Measurements from ENCODE around the gene SYT2.
A peak's percentile ranks its signal among the peaks of the same experiment; 100 is the strongest.
"Not testable (repeated sequence)": the region's sequence is repeated elsewhere in the genome, so short reads cannot be mapped to it uniquely, and the experiment has no call there.

SYT2 gene

GRCh38 chr1:202615501-202616354, 94.5 kb downstream of the SYT2 start:
- Histone ChIP-seq H3K27me3 (no peaks in the 10 kb centered on the region), H3K27ac (peak overlapping the region; percentile 78), H4K20me1 (peaks cover 24% of the 10 kb centered on the region), H3K9me3 (no peaks in the 10 kb centered on the region), H3K36me3 (no peaks in the 10 kb centered on the region), H3K4me3 (peak overlapping the region; percentile 57), H3K4me1 (peaks cover 61% of the 10 kb centered on the region), H3K9ac (peak overlapping the region; percentile 55; the same call in 1 of the 2 replicates), H3K4me2 (peak overlapping the region; percentile 98)
- peak; percentile 57; the same call in 1 of the 2 replicates for TF ChIP-seq Cebpa-rat (IDR thresholded peaks at IDR 0.05)

DNA sequence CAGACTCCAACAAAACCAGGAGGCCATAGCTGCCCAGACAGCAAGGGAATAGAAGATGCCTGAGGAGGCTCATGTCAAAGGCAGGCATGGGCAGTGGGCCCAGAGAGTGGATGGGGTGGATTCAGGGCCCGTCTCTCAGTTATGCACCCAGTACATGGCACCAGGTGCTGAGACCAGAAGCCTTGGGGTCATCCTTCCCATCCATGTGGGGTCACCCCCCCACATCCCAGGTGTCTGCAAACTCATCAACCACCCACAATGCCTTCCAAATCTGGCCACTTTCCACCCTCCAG, 95.1 kb downstream of the SYT2 start:
- Histone ChIP-seq H3K4me1 (peaks cover 61% of the 10 kb centered on the region), H3K9ac (peak overlapping the region; percentile 55; the same call in 1 of the 2 replicates), H4K20me1 (peaks cover 24% of the 10 kb centered on the region), H3K4me2 (peak overlapping the region; percentile 98), H3K27ac (peak overlapping the region; percentile 78)
- not testable (repeated sequence) for H3K9me3 ChIP-seq, H3K27me3 ChIP-seq, H3K4me3 ChIP-seq, H3K36me3 ChIP-seq

DNA sequence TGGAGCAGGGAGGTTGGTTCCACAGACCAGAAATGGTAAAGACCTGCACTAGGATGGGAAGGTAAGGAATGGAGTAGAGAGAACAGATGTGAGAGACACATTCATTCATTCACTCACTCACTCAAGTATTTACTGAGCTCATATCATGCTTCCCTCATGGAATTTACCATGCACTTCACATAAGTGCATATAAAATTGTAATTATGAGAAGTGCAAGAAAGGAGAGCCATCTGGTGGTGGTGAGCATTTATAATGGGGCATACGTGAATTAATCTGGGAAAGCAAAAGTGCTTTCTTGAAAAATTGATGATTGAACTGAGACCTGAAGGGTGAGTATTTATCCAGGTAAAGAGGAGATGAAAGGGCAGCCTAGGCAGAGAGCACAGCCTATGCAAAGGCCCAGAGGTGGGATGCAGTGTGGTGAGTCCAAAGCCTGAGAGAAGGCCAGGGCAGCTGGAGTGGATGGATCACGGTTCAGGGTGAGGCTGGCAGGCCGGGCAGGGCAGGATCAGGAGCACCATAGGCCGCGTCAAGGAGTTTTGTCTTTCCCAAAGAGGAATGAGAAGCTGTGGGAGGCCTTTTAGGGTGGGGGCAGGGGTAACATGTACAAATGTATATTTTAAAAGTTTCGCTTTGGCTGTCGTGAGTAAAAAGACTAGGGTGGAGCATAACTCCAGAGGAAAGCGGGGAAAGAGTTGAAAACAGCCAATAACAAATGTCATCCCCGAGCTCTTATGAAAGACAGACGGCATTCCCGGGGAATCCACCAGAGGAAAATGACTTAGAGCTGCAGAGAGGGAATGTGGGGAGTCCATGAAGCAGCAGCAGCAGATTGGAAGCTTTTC, 95.7 kb downstream of the SYT2 start:
- peaks cover 61% of the 10 kb centered on the region for H3K4me1 ChIP-seq
- H3K27ac ChIP-seq, result peak overlapping the region; percentile 78
- not testable (repeated sequence) for H3K27me3 ChIP-seq, H3K9me3 ChIP-seq, H3K36me3 ChIP-seq, H3K9ac ChIP-seq, H3K4me3 ChIP-seq
- peaks cover 24% of the 10 kb centered on the region for H4K20me1 ChIP-seq
- peak overlapping the region; percentile 98 for H3K4me2 ChIP-seq

- no peaks in the 10 kb centered on the region for H3K9me3 ChIP-seq
- H3K4me1 ChIP-seq, result peaks cover 53% of the 10 kb centered on the region
- no peaks in the 10 kb centered on the region for H3K36me3 ChIP-seq
- no peaks in the 10 kb centered on the region for H3K27me3 ChIP-seq
- H4K20me1 ChIP-seq, result peaks cover 24% of the 10 kb centered on the region
- H3K4me3 ChIP-seq, result no peak overlapping the region
- peak overlapping the region; percentile 98 for H3K4me2 ChIP-seq
- no peak overlapping the region for H3K27ac ChIP-seq
- H3K9ac ChIP-seq, result no peak overlapping the region
- TF ChIP-seq Cebpa-rat (IDR thresholded peaks at IDR 0.05), result no peak
These were observed 96.7 kb downstream of the SYT2 start for GRCh38 chr1:202613571-202613970.

DNA sequence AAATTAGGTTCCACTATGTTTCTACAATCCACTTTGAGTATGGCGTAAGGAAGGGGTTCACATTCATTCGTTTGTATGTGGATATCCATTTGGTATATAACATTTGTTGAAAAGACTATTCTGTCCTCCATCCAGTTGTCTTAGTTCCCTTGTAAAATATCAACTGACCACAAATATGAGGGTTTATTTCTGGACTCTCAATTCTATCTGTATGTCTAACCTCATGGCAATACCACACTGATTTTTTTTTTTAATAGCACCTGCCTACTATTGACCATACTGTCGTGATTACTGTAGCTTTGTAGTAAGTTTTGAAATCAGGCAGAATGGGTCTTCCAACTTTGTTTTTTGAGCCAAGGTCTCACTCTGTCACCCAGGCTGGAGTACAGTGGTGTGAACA, 98.2 kb downstream of the SYT2 start:
- Histone ChIP-seq H4K20me1 (peaks cover 24% of the 10 kb centered on the region), H3K4me1 (peaks cover 50% of the 10 kb centered on the region)
- H3K9ac ChIP-seq, H3K4me3 ChIP-seq, H3K36me3 ChIP-seq, H3K9me3 ChIP-seq, H3K27ac ChIP-seq, H3K27me3 ChIP-seq, H3K4me2 ChIP-seq: not testable (repeated sequence)

DNA sequence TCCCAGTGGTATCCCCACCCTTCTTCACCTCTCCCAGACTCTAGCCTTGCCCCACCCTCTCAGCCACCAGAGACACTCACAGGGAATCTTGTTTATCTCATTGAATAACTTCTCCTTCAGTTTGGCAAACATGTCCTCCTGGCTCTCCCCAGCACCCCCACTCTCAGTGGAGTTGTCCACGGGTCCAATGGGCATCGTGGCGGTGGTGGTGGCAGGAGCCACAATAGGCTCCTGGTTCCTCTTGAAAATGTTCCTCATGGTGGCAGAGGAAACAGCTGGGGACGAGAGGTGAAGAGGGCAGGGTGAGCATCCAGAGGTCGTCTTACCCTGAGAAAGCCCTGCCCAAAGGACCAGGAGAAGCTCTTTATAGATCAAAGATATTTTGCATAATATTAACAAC, 104.7 kb downstream of the SYT2 start:
- no peaks in the 10 kb centered on the region for H3K4me1 ChIP-seq
- no peaks in the 10 kb centered on the region for H3K9me3 ChIP-seq
- TF ChIP-seq Cebpa-rat (IDR thresholded peaks at IDR 0.05), result no peak
- no peaks in the 10 kb centered on the region for H4K20me1 ChIP-seq
- no peaks in the 10 kb centered on the region for H3K36me3 ChIP-seq
- no peak overlapping the region for H3K27ac ChIP-seq
- H3K4me3 ChIP-seq, result no peak overlapping the region
- H3K4me2 ChIP-seq, result no peak overlapping the region
- no peaks in the 10 kb centered on the region for H3K27me3 ChIP-seq
- H3K9ac ChIP-seq, result no peak overlapping the region

DNA sequence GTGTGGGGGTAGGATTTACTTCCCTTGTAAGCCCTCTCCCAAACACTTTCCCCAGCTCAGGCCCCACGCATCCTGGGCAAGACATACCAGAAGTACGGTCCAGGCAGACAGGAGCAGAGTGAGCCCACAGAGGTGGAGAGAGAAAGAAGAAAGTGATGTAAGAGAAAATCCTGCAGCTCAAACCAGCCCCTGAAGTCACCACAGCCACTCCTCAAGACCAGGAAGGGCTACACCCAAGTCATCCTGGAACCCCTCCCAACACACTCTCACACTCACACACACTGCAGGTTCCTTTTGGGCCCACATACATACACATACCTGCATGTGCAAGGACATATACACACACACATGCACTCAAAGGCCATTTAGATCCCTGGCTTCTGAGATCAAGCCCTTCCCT, 106.8 kb downstream of the SYT2 start:
- no peaks in the 10 kb centered on the region for H3K36me3 ChIP-seq
- no peak overlapping the region for H3K9ac ChIP-seq
- no peaks in the 10 kb centered on the region for H4K20me1 ChIP-seq
- no peak for TF ChIP-seq Cebpa-rat (IDR thresholded peaks at IDR 0.05)
- no peak overlapping the region for H3K4me3 ChIP-seq
- H3K27ac ChIP-seq, result no peak overlapping the region
- no peaks in the 10 kb centered on the region for H3K9me3 ChIP-seq
- no peaks in the 10 kb centered on the region for H3K27me3 ChIP-seq
- H3K4me1 ChIP-seq, result no peaks in the 10 kb centered on the region
- H3K4me2 ChIP-seq, result no peak overlapping the region

DNA sequence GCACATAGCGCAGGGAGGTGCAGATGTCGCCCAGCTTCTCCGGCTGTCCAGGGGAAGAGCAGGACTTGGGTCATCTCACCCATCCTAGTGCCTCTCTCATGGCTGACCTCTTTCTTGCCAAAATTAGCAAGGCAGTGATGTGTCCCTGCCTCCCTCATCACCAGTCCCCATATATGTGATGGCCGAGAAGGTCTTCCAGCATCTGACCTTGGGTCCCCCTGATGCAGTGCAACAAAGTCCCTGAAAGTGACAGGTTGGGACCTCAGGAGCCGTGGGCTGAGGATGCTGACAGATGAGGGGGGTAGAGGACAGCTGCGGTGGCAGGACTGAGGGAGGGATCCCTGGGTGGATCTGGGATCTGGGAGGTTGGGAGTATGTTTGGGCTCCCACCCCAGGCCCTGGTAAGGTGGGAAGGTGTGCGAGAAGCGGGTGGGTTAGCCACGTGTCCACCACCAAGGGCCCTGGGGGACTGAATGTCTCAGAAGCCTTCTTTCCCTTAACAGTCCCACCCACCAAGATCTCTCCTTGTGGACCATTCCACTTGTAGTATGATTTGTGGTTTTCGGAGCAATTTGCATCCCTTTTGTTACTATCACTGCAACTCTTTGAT, 109.7 kb downstream of the SYT2 start:
- H3K27me3 ChIP-seq, result no peaks in the 10 kb centered on the region
- H3K4me3 ChIP-seq, result no peak overlapping the region
- H3K4me2 ChIP-seq, result no peak overlapping the region
- H4K20me1 ChIP-seq, result no peaks in the 10 kb centered on the region
- H3K4me1 ChIP-seq, result no peaks in the 10 kb centered on the region
- H3K36me3 ChIP-seq, result no peaks in the 10 kb centered on the region
- H3K27ac ChIP-seq, result no peak overlapping the region
- no peaks in the 10 kb centered on the region for H3K9me3 ChIP-seq
- TF ChIP-seq Cebpa-rat (IDR thresholded peaks at IDR 0.05), result no peak
- H3K9ac ChIP-seq, result no peak overlapping the region

DNA sequence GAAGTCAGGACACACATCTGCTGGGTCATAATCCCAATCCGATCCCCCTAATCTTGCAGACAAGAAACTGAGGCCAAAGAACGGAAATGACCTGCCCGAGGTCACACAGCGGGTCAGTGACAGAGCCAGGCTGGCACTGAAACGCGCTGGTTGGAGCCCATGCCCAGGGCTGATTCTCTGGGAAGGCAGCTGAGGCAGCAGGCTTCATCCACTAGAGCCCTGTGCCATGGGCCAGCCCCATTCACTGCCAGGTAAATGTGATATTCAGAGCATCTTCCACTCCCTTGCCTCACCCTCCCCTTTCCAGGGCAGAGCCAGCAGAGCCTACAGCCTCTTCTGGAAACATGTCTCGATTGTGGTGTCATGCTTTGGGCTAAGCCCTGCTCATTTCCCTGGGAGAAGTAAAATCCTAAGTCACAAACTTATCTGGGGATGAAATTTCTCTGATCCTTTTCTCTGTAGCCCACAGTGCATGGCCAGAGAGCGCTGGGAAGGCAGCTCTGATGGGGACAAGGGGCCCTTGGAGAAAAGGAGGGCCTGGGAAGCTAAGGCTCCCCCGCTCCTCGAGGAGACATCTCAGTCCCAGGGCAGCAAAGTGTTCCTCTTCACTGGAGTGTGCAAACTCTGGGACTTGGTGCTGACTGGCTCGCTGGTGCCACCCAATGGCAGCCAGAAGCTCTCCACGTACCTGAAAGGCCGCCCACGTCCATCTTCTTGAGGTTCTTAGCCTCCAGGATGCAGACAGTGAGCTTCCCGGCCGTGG, 110.4 kb downstream of the SYT2 start:
- no peak for TF ChIP-seq Cebpa-rat (IDR thresholded peaks at IDR 0.05)
- Histone ChIP-seq H3K27me3 (no peaks in the 10 kb centered on the region), H3K4me3 (no peak overlapping the region), H3K4me2 (no peak overlapping the region), H3K9me3 (no peaks in the 10 kb centered on the region), H3K9ac (no peak overlapping the region), H3K36me3 (no peaks in the 10 kb centered on the region), H3K4me1 (no peaks in the 10 kb centered on the region), H4K20me1 (no peaks in the 10 kb centered on the region), H3K27ac (no peak overlapping the region)
